GM20000 (cell line): ENCODE results near the gene RAVER2.

Source experiments
- DNase-seq: peaks from one replicate; pipeline ENCODE4 v3.0.0; 2012; ENCODE audit warnings: low spot score
- TF ChIP-seq, protein P1 (sequence below): IDR thresholded peaks from 2 replicates; pipeline ENCODE4 v1.5.1; 2012; ENCODE audit warnings: mild to moderate bottlenecking, control low read depth; ENCODE audit errors: extremely low read depth, missing control alignments

RAVER2 gene

GRCh38 chr1:64836802-64837201 lies 91.9 kb downstream of the RAVER2 start:
- no peak for DNase-seq
- TF ChIP-seq, protein P1, sequence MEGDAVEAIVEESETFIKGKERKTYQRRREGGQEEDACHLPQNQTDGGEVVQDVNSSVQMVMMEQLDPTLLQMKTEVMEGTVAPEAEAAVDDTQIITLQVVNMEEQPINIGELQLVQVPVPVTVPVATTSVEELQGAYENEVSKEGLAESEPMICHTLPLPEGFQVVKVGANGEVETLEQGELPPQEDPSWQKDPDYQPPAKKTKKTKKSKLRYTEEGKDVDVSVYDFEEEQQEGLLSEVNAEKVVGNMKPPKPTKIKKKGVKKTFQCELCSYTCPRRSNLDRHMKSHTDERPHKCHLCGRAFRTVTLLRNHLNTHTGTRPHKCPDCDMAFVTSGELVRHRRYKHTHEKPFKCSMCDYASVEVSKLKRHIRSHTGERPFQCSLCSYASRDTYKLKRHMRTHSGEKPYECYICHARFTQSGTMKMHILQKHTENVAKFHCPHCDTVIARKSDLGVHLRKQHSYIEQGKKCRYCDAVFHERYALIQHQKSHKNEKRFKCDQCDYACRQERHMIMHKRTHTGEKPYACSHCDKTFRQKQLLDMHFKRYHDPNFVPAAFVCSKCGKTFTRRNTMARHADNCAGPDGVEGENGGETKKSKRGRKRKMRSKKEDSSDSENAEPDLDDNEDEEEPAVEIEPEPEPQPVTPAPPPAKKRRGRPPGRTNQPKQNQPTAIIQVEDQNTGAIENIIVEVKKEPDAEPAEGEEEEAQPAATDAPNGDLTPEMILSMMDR, result no peak

- DNase-seq, result no peak
- TF ChIP-seq, protein P1, result no peak
These were observed 93.6 kb downstream of the RAVER2 start for GRCh38 chr1:64838486-64838885.

DNA sequence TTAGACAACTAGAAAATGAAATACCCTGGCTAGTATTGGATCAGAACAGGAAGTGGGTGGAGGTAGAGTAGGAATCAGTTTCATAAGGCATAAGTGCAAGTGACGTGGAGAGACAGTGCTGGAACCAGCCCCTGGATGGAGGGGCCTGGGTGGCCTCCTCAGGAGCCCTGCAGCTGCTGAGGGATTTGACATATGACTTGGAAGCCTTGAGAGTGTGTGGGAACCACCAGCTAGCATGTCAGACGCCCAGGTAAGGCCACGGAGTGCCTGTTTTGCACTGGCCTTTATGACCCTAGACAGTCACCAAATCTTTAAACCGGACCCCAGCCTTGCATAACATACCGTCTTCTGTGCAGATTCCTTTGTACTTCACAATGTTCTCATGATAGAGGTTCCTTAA lies 94.4 kb downstream of the RAVER2 start:
- DNase-seq, result no peak
- TF ChIP-seq, protein P1, result no peak

- TF ChIP-seq, protein P1, result no peak
- DNase-seq, result no peak
These were observed 95.0 kb downstream of the RAVER2 start for GRCh38 chr1:64839732-64840405.

GRCh38 chr1:64841330-64842065 lies 96.6 kb downstream of the RAVER2 start:
- TF ChIP-seq, protein P1, result no peak
- no peak for DNase-seq

DNA sequence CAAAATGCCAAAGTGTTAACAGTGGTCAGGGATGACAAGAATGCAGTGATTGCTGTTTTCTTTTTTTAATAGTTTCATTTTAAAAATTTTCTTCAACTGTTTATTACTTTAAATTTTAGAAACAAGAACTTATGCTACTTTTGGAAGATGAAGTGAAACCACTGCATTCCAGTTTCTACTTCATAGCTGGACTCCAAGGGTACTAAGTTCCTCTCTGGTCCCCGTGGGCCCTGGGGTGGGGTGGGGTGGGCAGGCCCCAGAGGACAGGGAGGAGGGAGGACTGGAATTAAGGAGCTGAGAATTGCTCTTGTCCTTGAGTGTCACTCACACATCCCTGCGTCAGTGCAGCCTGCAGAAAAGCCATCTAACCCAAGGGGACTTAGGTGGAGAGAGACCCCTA lies 97.3 kb downstream of the RAVER2 start:
- TF ChIP-seq, protein P1, result no peak
- DNase-seq, result no peak

DNA sequence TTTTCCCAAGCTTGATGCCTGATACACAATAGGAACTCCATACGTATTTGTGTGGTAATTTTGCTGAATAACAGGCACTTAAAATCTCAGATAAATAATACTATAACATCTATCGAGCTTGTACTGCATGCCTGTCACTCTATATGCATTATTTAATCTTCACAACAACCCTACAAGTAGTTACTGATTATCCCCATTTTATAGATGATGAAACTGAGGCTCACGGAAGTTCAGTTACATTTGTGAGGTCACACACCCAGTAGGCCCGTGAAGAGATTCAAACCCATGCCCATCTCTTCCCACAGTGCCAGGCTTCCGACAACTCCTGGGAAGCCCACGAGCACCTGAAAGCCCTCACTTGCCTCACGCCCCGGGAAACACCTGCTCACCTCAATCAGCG lies 98.8 kb downstream of the RAVER2 start:
- TF ChIP-seq, protein P1, result no peak
- no peak for DNase-seq
